Cardiac septum (tissue), 1 donor: Measurements from ENCODE around the gene GHRHR. TPM values are rescaled to one million over a fixed set of nuclear protein-coding genes. Genes with fewer than 3 reads are reported as not detected.
A peak's percentile ranks its signal among the peaks of the same experiment; 100 is the strongest.

Experiments used
- DNase-seq: peaks from one replicate; pipeline ENCODE4 v3.0.0-alpha.2; 2020; ENCODE audit warnings: low spot score
- intact Hi-C: fragments of 100-400 bp; cut with DNase I; formaldehyde crosslinking; loops from one replicate; pipeline ENCODE4 v1.14.0; 2022
- total RNA-seq: library from RNA; stranded (reverse); fragmentation: NEBNext Ultra II Directional; extraction: Animal tissue kit (Norgen Biotek cat#: 25700); gene quantifications from one replicate; pipeline ENCODE4 v1.2.1, GENCODE V29; 2021
- donor health status: DM: no; HTN: no; CAD: no.

Gene GHRHR
- total RNA-seq, 1 donor from 2014 or later = not detected

DNA sequence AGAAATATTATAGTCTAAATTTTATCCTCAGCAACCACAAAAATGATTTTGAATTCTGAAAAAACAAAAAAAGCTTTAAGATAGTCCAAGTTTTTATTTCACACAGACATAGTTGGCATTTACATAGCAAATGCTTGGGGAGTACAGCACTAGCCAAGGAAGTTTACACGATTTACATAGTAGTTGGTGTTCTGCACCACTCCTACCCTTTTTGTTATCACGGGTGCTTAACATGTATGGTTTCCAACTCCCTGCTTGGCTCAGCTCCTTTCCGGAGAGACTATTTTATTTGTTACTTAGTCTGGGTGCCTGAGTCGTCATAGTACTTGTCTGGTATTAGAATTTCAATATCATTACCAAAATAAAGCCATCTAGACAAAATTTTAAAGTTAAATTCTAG lies 8.8 kb upstream of the GHRHR start:
- intact Hi-C loops = no loop called here
- DNase-seq = no peak

DNA sequence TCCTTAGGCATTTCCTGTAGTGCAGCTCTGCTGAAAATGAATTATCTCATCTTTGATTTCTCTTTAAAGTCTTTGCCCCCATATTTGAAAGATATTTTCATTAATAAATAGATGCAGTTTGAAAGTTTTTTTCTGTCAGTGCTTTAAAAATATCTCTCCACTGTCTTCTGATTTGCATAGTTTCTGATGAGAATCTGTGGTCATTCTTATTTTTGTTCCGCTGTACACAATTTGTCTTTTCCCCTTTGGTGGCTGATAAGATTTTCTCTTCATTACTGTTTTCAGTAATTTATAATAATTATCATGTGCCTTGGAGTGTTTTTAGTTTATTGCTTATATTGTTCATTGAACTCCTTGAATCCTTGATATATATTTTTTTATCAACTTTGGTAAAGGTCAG lies 7.0 kb upstream of the GHRHR start:
- no peak for DNase-seq
- intact Hi-C loops = no loop called here

DNA sequence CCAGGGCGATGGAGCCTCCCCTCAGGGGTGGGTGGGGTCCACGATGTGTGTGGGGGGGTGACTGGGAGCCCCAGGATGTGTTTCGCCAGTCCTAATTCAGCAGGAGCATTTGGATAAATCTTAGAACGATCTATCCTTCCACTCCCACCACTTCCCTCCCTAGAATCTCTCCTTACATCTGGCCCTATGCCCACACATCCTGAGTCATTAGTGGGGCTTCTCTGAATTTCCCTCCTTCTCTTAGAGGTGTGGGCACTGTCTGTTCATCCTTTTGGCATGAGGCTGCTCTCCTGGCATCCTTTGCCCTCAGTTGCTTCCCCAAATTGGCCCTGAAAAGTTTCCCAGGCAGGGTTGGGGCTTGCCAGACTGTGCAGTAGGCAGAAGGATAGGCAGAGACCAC lies 1.6 kb downstream of the GHRHR start:
- intact Hi-C loops = no loop called here
- DNase-seq = no peak

DNA sequence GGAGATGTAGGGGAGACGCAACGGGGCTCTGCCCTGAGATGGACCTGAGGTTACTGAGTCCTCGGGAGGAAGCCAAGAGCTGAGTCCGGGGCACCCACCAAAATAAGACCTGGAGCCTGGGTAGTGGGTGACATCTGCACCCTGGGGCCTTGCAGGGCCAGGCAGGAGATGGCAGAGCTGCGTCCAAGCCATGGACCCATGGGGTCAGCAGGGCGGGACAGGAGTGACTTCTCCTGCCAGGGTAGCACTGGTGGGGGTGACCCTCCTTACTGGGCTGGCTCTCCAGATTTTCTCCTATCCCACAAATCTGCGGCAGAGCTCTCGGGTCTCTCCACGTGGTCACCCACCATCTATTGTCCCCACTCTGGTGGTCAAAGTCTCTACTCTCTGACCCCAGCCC lies 2.1 kb downstream of the GHRHR start:
- DNase-seq = no peak
- intact Hi-C loops = no loop called here

DNA sequence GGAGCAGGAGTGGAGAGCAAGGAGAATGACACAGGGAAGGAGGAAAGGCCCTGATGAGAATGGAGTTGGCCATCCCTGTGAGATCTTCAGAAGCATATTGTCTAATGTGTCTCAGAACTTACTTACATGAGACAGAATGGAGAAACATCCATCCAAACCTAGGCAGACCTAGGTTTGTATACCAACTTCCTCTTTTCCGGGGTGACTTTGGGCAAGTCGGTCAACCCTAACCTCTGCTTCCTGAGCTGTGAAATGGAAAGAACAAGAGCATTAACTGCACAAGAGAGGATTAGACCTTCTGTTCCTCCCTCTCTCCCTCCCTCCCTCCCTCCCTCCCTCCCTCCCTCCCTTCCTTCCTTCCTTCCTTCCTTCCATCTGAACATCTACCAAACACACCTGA lies 4.5 kb downstream of the GHRHR start:
- no peak for DNase-seq
- intact Hi-C loops = no loop called here

DNA sequence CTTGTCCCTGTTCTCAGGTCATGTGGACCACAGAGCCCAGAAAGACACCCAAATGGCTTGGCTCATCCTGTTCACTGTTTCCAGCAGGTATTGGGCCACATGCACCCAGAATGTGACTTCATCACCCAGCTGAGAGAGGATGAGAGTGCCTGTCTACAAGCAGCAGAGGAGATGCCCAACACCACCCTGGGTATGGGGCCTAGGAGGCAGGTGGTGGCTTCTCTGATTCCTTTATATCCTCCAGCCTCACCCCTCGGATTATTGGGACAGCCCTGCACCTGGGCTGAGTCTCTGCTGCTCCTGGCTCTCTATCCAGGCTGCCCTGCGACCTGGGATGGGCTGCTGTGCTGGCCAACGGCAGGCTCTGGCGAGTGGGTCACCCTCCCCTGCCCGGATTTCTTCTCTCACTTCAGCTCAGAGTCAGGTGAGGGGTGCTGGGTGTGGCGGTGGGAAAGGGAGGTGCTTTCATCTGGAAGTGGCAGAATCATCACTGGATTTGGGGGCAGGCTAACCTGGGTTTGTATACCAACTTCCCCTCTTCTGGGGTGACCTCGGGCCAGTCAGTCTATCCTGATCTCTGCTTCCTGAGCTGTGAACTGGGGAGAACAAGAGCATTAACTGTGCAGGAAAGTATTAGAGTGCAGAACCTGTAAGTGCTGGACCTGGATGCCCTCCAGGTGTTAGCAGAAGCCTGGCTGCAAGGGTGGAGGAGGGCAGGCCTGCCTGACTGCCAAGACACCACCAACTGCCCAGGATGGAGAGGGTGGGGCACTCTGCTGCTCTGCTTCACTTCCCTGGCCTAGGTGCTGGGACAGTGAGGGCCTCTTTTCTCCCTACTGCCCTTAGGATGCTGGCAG lies 5.2 kb downstream of the GHRHR start:
- no peak for DNase-seq
- intact Hi-C loops = no loop called here

DNA sequence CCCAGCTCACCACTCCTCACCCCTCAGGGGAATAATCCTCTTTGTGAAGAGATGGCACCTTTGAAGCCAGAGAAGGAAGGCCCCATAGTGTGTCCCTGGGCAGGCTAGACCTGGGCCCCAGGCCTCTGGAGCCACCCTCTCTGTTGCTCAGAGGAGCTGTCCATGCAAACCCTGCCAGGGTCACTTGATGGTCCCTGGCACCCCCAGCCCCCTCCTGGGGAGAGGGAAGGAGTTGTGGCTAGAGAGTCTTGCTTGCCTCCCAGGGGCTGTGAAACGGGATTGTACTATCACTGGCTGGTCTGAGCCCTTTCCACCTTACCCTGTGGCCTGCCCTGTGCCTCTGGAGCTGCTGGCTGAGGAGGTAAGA lies 5.8 kb downstream of the GHRHR start:
- intact Hi-C loops = no loop called here
- DNase-seq = no peak

DNA sequence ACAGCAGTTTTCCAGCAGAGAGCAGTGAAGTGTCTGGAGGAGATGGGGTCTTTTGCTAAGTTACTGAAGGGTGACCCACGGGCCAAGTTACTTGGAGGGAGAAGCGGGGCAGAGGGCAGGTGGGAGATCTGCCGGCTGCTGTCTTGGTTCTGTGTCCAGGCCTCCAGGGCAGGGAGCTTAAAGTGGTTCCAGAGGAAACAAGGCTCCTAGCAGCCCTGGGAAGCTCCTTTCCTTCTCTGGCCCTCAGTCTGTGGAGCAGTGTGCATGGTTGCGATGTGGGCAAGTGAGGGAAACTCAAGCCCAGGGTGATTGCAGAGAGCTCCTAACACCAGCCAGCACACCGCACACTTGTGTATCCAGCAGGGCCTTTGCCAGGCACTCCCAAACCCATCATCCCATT lies 6.3 kb downstream of the GHRHR start:
- DNase-seq = no peak
- intact Hi-C loops = no loop called here

DNA sequence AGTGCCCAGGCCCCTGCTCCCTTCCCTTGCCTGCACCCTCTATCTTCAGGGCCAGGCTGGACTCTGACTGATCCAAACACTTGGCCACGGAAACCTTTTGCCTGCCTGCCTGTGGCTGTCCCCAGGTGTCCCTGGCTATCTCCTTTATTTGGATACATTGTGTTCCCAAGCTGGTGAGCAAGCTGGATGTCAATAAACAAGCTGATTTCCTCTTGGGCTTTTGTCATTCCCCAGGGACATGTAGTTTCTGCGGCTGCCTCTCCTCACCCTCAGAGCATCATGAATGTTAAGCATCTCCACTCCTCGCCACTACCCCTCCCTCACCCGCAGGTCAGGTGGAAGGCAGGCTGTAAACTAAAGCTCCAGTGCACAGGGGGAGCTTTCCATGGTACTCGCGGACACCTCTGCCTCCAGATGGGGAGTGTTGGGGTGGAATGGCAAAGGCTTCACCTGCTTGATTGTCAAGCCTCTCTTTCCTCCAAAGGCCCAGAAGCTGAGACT lies 6.9 kb downstream of the GHRHR start:
- intact Hi-C loops = no loop called here
- peak; percentile 60 for DNase-seq

DNA sequence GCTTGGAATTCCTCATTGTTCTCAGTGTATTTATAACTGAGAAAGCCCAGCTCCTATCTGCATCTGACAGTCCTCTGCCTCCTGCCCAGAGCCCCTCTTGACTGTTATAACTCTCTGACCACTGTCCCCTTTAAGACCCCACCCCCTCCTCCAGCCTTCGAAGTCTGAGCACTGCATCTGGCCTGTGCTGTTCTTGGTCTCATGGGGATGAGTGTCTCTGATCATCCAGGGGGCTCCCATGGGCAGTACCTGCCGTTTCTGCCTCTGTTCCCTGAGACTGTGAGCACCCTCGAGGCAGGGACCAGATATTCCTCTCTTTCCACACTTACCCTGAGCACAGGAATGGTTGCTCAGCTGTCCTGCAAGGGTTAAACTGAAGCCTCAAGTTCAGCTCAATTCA lies 7.7 kb downstream of the GHRHR start:
- intact Hi-C loops = no loop called here
- DNase-seq = peak; percentile 44

DNA sequence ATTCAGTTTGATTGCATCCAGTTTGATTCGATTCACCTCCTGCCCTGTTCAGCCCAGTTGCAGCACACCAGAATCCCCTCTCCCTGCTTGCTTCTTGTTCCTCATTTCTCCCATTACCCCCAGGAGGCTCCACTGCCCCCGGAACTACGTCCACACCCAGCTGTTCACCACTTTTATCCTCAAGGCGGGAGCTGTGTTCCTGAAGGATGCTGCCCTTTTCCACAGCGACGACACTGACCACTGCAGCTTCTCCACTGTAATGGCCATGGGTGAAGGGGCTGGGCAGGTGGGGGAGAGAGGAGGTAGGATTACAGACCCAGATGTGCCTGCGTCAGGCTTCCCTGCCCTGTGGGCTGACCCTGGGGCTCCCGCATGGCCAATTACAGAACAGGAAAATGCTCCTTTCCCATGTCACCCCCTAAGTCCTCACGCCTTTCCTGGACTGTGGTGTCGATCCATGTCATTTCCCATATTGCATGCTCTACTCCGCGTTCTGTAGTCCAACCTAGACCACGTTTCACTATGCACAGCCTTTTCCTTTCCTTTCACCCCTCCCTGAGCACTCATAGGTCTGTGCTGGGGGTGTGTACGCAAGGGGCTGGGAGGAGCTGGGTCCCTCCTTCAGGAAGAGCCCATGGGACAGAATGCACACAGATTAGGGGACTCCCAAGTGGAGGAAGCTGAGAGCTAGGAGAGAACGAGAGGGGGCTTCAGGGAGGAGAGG lies 8.2 kb downstream of the GHRHR start:
- DNase-seq = peak; percentile 47
- intact Hi-C loops = no loop called here

DNA sequence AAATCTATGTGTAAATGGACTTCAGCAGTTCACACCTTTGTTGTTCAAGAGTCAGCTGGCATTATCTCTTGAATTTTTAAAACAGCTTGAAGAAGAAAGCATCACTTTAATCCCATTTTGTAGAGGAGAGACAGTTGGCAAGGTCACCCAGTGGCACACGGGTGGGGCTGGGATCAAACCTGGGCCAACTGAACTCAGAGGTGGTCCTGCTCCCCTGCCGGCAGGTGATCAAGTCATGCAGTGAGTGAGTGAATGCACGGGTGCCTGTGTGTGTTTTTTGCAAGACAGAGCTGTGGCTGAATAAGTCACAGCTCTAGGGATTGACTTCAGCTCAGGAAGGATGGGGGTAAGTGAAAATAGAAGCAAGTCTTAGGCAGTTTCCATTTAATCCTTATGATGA lies 9.5 kb downstream of the GHRHR start:
- no peak for DNase-seq
- intact Hi-C loops = no loop called here

DNA sequence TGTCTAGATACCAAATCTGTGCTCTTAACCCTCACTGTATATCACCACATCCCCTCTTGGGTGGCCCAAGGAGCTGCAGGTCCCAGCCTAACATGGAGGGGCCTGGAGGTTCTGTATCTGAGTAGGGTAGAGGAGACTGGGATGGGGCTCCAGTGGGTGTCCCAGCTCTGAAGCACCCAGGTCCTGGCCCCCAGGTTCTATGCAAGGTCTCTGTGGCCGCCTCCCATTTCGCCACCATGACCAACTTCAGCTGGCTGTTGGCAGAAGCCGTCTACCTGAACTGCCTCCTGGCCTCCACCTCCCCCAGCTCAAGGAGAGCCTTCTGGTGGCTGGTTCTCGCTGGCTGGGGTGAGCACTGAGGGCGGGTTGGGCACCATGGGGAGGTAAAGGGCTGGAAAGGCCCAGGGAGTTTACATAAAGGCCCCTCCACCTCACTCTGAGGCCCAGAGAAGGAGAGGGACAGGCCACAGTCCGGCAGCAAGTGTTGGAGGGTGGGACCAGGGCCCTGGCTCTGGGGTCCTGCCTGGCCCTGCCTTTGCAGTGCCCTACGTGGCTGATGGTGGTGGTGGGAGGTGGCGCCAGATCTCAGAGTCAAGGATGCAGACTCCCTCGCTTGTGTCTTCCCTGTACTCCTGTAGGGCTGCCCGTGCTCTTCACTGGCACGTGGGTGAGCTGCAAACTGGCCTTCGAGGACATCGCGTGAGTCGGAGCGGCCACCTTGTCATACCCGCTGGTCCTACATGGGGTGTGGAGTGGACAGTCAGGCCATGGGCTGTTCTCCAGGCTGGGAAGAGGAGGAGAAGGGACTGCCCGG lies 10.2 kb downstream of the GHRHR start:
- peak; percentile 61 for DNase-seq
- intact Hi-C loops = loop anchor here (2.0 kb wide), 1 partner anchor 173 kb away; no protein-coding TSS in a partner anchor

DNA sequence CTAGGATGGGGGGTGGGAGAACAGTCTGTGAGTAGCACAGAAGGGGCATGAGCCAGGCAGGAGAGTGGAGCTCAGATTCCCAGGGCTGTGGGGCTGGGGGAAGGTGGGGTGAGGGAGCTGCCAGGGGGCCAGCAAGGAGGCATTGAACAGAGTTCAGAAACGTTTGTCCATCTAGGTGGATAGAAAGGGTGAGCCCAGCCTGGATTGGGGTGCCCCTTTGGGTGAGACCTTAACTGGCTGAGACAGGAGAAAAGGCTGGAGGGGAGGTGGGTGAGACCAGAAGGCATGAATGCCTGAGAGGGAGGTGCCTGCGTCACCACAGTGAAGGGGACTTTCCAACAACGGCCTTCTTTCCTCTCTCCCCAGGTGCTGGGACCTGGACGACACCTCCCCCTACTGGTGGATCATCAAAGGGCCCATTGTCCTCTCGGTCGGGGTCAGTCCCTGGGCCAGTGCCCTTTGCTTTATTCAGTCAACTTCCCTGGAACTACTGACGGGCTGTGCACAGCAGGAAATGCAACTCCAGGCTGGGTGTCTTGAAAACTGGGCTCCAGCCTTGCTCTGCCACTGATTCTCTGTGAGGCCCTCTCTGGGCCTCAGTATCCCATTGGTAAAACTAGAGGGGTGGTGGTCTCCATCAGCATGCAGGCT lies 11.0 kb downstream of the GHRHR start:
- intact Hi-C loops = loop anchor here (2.0 to 5.0 kb wide), 3 partner anchors 37 to 232 kb away; no protein-coding TSS in a partner anchor
- DNase-seq = peak; percentile 74

DNA sequence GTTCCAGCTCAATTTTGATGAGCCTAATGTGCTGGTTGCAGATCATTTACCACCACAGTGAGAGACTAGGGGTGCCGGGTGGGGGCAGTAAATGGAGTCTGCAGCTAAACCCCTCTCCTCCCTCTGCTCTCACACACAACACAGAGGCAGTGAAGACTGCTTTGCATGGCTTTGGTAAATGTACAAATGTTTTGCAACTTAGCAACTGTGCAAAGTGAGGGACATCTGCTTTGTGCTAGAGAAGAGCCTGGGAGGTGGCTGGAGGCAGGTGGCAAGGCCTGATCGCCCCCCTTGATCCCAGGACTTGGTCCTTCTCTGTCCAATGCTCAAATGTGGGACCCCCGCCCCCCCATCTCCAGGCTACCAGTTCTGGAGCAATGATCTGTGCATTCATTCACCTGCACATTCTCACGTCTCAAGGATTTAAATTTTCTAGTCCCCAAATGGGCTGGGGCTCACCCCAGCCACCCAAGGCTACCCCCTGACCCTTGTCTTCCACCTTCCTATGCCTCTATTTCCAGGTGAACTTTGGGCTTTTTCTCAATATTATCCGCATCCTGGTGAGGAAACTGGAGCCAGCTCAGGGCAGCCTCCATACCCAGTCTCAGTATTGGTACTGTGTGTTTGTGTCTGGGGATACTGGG lies 11.6 kb downstream of the GHRHR start:
- DNase-seq = peak; percentile 38
- intact Hi-C loops = loop anchor here (2.0 to 5.0 kb wide), 3 partner anchors 38 to 233 kb away; no protein-coding TSS in a partner anchor

DNA sequence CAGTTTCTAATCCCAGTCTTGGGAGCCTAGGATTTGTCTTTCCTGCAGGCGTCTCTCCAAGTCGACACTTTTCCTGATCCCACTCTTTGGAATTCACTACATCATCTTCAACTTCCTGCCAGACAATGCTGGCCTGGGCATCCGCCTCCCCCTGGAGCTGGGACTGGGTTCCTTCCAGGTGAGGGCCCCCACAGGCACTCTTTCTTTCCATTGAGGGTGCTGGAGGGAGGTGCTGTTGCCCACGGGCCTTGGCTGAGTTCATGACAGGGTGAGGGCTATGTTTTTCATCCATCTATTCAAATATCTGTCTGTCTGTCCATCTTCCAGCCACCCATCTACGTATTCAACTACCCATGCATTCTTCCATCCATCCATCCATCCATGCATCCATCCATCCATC lies 12.6 kb downstream of the GHRHR start:
- peak; percentile 61 for DNase-seq
- intact Hi-C loops = loop anchor here (5.0 kb wide), 2 partner anchors 39 to 234 kb away; no protein-coding TSS in a partner anchor

DNA sequence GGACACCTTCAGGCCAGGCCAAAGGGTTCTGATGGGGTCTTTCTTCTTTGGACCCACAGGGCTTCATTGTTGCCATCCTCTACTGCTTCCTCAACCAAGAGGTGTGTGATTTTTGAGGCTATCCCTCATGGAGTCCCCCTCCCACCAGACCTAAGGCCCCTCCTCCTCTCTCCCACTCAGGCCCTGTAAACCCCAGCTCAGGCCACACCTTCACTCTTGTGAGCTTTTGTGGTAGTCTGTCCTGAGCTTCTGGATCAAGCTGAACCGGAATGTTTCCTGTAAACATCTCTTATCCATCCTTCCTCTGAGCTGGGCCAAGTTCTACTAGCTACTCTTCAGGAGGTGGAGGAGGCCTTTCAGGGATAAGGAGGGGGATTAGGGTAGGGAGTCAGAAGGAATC lies 13.5 kb downstream of the GHRHR start:
- DNase-seq = no peak
- intact Hi-C loops = loop anchor here (5.0 kb wide), 2 partner anchors 40 to 235 kb away; no protein-coding TSS in a partner anchor

DNA sequence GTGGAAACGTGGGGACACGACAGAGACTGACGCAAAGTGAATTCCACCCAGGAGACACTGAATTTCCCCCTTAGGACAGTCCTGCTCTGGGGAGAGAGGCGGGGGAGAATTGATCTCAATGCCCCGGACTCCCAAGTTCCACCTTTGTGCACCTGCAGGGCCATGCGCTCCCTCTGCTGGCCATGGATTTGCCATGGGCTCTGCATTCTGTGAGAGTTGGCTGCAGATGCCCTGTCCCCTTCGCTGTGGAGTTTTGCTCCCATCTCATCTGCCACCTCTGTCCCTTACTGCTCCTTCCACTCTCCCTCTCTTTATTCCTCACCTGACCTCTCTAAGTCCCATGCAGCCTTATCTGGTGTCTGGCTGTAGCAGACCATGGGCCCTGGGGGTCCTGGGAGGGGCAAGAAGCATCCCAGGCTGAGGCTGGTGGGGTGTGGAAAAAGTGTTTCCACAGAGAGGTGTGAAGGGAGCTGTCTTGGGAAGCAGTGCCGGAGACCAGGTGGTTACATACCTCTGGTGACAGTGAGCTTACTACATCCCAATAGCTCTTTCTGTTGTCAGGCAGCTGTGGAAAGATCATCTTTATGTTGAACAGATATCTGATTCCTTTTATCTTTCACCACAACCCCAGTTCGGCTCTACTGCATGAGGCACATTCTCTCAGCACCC lies 14.3 kb downstream of the GHRHR start:
- DNase-seq = peak; percentile 73
- intact Hi-C loops = loop anchor here (5.0 kb wide), 2 partner anchors 41 to 236 kb away; no protein-coding TSS in a partner anchor
